Measurements from ENCODE around the gene CD19. TPM values are rescaled to one million over a fixed set of nuclear protein-coding genes. Genes with fewer than 3 reads are reported as not detected.

Gene CD19
- polyA plus RNA-seq, 1 donor (not counting 4 experiments of a cell fraction or from before 2014, with no cell fraction given): not detected

GRCh38 chr16:28958216-28958615 lies 26.4 kb downstream of the CD19 start:
- H3K9me3 ChIP-seq (ENCODE audit: control insufficient read depth, low read depth, low read length): no peaks in the 10 kb centered on the region
- TF ChIP-seq CTCF (optimal IDR thresholded peaks at IDR 0.05 in 1 of 3, IDR thresholded peaks at IDR 0.05 in 1 of 3, conservative IDR thresholded peaks at IDR 0.05 in 1 of 3; ENCODE audit: extremely low read depth in 1 of 3, insufficient read depth in 2 of 3, low read length in 3 of 3) (no peak), EZH2 (IDR thresholded peaks at IDR 0.05; ENCODE audit: low read length) (no peak)
- no peaks in the 10 kb centered on the region for H4K20me1 ChIP-seq (ENCODE audit: control insufficient read depth, extremely low read depth, insufficient read depth, low read length)
- no peak for FAIRE-seq
- peaks cover 9% of the 10 kb centered on the region for H3K79me2 ChIP-seq (ENCODE audit: control insufficient read depth, insufficient read depth, low read length)
- peaks cover 40 to 44% of the 10 kb centered on the region in 2 experiments for H3K36me3 ChIP-seq (ENCODE audit: control insufficient read depth in 2 of 2, extremely low read depth in 1 of 2, insufficient read depth in 2 of 2, low read length in 2 of 2)
- H3K27ac ChIP-seq (ENCODE audit: control insufficient read depth, insufficient read depth, low read length): no peak overlapping the region
- H3K9ac ChIP-seq (ENCODE audit: control insufficient read depth, extremely low read depth, insufficient read depth, low read length): no peak overlapping the region
- no peaks in the 10 kb centered on the region for H3K4me1 ChIP-seq (ENCODE audit: control insufficient read depth, extremely low read depth, insufficient read depth, low read length)
- no peak for DNase-seq (ENCODE audit: low read depth, low spot score)
- H3K27me3 ChIP-seq (ENCODE audit: control insufficient read depth, extremely low read depth, insufficient read depth, low read length): no peaks in the 10 kb centered on the region
- no peak overlapping the region for H2AFZ ChIP-seq (ENCODE audit: control insufficient read depth, low read length)
- no peak overlapping the region for H3K4me3 ChIP-seq (ENCODE audit: control insufficient read depth in 2 of 3, extremely low read depth in 1 of 3, insufficient read depth in 2 of 3, low read depth in 1 of 3, low read length in 3 of 3)
- dilution Hi-C loops (cut with MboI; ENCODE audit: extremely low pct_ligation_motif_present, low sequenced_read_pairs): no loop called here
- no peaks in the 10 kb centered on the region for H3K9me1 ChIP-seq (ENCODE audit: control insufficient read depth, extremely low read depth, insufficient read depth, low read length)
- H3K4me2 ChIP-seq (ENCODE audit: control insufficient read depth, extremely low read depth, insufficient read depth, low read depth, low read length): no peak overlapping the region

GRCh38 chr16:28958836-28959235 lies 27.1 kb downstream of the CD19 start:
- no peaks in the 10 kb centered on the region for H3K9me1 ChIP-seq (ENCODE audit: control insufficient read depth, extremely low read depth, insufficient read depth, low read length)
- no peak overlapping the region for H3K4me2 ChIP-seq (ENCODE audit: control insufficient read depth, extremely low read depth, insufficient read depth, low read depth, low read length)
- FAIRE-seq (no peak), DNase-seq (ENCODE audit: low read depth, low spot score) (no peak)
- H3K27me3 ChIP-seq (ENCODE audit: control insufficient read depth, extremely low read depth, insufficient read depth, low read length): no peaks in the 10 kb centered on the region
- H3K79me2 ChIP-seq (ENCODE audit: control insufficient read depth, insufficient read depth, low read length): peaks cover 4% of the 10 kb centered on the region
- no peak overlapping the region for H3K9ac ChIP-seq (ENCODE audit: control insufficient read depth, extremely low read depth, insufficient read depth, low read length)
- dilution Hi-C loops (cut with MboI; ENCODE audit: extremely low pct_ligation_motif_present, low sequenced_read_pairs): no loop called here
- peaks cover 43 to 44% of the 10 kb centered on the region in 2 experiments for H3K36me3 ChIP-seq (ENCODE audit: control insufficient read depth in 2 of 2, extremely low read depth in 1 of 2, insufficient read depth in 2 of 2, low read length in 2 of 2)
- no peaks in the 10 kb centered on the region for H3K4me1 ChIP-seq (ENCODE audit: control insufficient read depth, extremely low read depth, insufficient read depth, low read length)
- no peak overlapping the region for H3K4me3 ChIP-seq (ENCODE audit: control insufficient read depth in 2 of 3, extremely low read depth in 1 of 3, insufficient read depth in 2 of 3, low read depth in 1 of 3, low read length in 3 of 3)
- TF ChIP-seq CTCF (optimal IDR thresholded peaks at IDR 0.05 in 1 of 3, IDR thresholded peaks at IDR 0.05 in 1 of 3, conservative IDR thresholded peaks at IDR 0.05 in 1 of 3; ENCODE audit: extremely low read depth in 1 of 3, insufficient read depth in 2 of 3, low read length in 3 of 3): no peak
- TF ChIP-seq EZH2 (IDR thresholded peaks at IDR 0.05; ENCODE audit: low read length): no peak
- no peak overlapping the region for H2AFZ ChIP-seq (ENCODE audit: control insufficient read depth, low read length)
- H3K27ac ChIP-seq (ENCODE audit: control insufficient read depth, insufficient read depth, low read length): no peak overlapping the region
- H4K20me1 ChIP-seq (ENCODE audit: control insufficient read depth, extremely low read depth, insufficient read depth, low read length): no peaks in the 10 kb centered on the region
- H3K9me3 ChIP-seq (ENCODE audit: control insufficient read depth, low read depth, low read length): no peaks in the 10 kb centered on the region
